ENCODE data around the gene PDZD7. TPM values are rescaled to one million over a fixed set of nuclear protein-coding genes. Genes with fewer than 3 reads are reported as not detected.
A peak's percentile ranks its signal among the peaks of the same experiment; 100 is the strongest.

PDZD7 gene
- total and polyA plus RNA-seq, 2 of the 8 experiments (the other 6 are each of a cell fraction or from before 2014, with no cell fraction given) = 0.88 to 1.6 TPM

DNA sequence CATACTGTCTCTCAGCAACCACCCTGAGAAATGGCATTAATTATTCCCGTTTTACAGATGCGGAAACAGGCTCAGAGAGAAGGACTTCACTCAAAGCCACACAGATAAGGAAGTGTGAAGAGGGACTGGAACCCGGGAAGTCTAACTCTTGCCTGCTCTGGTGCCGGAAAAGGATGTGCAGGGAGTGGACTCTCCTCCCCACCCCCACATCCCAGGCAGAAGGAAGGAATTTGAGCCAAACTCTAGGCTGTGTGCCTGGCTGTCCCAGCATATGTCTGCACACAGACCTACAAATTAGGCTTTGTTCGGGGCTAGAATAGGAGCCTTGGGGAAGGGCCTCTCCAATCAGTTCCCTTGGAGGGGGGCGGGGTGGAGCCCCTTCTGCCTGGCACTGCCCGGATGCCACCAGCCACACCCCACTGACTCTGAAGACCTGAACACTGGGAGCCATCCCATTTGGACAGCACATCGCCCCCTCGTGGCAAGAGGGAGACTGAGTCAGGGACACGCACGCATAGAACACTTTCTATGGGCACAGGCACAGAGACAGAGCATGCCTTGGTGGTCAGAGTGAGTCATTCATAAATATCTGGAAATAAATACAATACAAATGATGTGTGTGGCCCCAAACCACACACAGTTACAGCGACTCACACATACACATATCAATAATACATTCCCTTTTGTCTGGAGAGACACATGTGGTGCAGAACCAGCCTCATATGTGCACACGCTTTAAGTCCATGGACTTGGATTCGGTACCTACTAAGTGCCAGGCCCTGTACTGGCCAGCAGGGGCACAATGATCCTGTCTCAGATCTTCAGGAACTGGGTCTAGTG lies 18.2 kb downstream of the PDZD7 start (continued):
- TF ChIP-seq HDAC2 (IDR thresholded peaks at IDR 0.05; ENCODE audit: borderline replicate concordance in 1 of 2, low read depth in 2 of 2, low read length in 2 of 2) = 0 out of 4 replicates have a peak, but pooled peaks have one; percentile 28 to 58

Data from H1 (cell line).